HL-60 (cell line): Measurements from ENCODE around the gene ZNF598.

Experiments
- CTCF ChIP-seq: IDR thresholded peaks from one replicate; pipeline ENCODE4 v1.5.1; 2011; ENCODE audit warnings: low read length, control low read depth, inconsistent platforms; ENCODE audit not compliant: insufficient read depth
- POLR2AphosphoS5 ChIP-seq: IDR thresholded peaks from 2 replicates; pipeline ENCODE4 v1.6.1; 2012; ENCODE audit warnings: low read depth
- SPI1 ChIP-seq: IDR thresholded peaks from 2 replicates; pipeline ENCODE4 v1.6.1; 2012; ENCODE audit warnings: low read depth, mild to moderate bottlenecking, borderline replicate concordance

GRCh38 chr16:1977875-1978268 is 31.7 kb downstream of the ZNF598 start:
- TF ChIP-seq CTCF: no peak
- no peak for TF ChIP-seq SPI1
- TF ChIP-seq POLR2AphosphoS5: no peak
